GM18520 (cell line): ENCODE measurements around the gene BIRC7.

Source experiments
- ATAC-seq: cut with Tn5 transposase; IDR thresholded peaks from one replicate; pipeline ENCODE4 v1.9.1; 2021; ENCODE audit not compliant: unreplicated experiment

Gene BIRC7

DNA sequence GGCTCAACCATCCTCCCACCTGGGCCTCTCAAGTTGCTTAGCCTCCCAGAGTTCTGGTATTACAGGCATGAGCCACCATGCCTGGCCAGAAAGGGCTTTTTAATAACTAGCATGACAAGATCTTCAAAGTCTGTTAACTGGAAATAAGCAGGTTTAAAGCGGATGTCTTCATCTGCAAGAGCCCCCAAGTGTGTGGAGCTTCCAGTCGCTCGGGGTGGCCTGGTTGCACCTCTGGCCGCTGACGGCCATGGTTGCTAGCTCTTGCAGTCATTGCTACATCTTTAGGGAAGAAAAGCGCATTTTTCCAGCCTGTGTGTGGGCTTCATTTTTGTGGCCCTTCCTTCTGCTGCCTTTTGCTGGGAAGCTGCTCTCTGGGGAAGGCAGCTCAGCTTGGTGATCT is 44.7 kb downstream of the BIRC7 start:
- ATAC-seq = no peak

DNA sequence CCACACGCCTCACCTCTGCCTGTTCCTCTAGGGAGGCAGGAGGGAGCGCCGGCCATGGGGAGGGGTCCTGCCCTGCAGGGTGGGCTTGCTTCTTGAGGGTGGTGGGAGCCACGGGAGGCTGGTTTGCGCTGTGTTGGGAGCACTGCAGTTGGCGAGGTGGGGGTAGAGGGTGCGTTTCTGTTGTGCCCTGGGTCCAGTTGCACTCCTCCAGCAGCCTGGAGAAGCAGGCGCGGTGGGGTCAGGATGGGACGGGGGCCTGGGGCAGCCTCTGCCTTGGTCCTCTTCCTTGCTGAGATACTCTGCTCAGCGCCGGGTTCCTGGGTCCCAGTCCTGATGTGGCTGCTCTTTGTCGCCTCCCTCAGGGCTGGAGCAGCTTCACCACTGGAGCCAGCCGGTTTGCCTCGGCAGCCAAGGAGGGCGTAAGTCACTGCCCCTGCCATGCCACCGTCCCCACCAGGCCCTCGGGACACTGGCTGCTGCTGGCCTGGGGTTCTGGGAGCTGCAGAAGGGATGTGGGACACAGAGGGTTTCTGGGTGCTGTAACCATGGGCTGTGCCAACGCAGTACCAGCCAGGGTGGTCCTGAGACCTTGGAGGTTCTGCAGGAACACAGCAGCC is 45.3 kb downstream of the BIRC7 start:
- no peak for ATAC-seq

- ATAC-seq = no peak
These were observed 46.3 kb downstream of the BIRC7 start for GRCh38 chr20:63281742-63282665.

GRCh38 chr20:63282946-63283345 is 47.2 kb downstream of the BIRC7 start:
- no peak for ATAC-seq

- ATAC-seq = no peak
These were observed 47.8 kb downstream of the BIRC7 start for GRCh38 chr20:63283397-63284082.

DNA sequence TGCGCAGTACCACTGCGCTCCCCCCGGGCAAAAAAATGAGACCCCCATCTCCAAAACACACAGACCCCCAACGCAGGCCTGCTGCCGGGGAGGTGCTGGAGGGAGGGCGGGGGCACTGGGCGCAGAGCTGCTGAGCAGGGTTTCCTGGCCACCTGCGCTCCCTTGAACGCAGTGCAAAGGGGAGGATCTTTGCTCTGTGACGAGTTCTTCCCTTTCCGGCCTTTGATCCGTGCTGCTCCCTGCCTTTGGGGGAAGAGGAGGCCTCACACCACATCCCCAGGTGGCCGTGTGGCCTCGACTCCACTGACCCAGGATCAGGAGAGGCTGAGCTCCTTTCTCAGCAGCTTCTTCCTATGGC is 48.4 kb downstream of the BIRC7 start:
- ATAC-seq = no peak

- no peak for ATAC-seq
These were observed 48.8 kb downstream of the BIRC7 start for GRCh38 chr20:63284544-63284949.

DNA sequence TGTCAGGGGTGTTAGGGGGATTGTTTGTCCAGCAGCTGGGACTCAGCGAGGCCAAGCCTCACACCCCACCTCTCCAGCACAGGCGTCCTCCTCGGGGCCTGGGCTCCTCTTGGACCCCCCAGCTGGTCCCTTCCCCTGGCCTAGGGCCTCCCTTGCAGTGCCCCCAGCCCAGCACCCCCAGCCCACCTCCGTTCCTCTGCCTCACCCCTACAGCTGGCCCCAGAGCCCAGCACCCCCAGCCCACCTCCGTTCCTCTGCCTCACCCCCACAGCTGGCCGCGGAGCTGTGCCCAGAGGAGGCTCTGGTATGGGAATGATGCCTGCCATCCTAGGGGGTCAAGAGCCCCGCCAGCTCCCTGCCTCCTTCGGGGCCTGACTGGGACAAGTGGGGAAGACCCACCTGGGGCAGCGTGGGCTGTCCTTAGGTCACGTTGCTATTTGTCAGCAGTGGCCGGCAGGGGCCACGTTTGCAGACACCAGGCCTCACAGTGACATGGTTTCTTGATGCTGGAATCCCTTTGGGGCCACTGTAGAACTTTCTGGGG is 49.3 kb downstream of the BIRC7 start:
- no peak for ATAC-seq

GRCh38 chr20:63285636-63286615 is 50.2 kb downstream of the BIRC7 start:
- no peak for ATAC-seq

DNA sequence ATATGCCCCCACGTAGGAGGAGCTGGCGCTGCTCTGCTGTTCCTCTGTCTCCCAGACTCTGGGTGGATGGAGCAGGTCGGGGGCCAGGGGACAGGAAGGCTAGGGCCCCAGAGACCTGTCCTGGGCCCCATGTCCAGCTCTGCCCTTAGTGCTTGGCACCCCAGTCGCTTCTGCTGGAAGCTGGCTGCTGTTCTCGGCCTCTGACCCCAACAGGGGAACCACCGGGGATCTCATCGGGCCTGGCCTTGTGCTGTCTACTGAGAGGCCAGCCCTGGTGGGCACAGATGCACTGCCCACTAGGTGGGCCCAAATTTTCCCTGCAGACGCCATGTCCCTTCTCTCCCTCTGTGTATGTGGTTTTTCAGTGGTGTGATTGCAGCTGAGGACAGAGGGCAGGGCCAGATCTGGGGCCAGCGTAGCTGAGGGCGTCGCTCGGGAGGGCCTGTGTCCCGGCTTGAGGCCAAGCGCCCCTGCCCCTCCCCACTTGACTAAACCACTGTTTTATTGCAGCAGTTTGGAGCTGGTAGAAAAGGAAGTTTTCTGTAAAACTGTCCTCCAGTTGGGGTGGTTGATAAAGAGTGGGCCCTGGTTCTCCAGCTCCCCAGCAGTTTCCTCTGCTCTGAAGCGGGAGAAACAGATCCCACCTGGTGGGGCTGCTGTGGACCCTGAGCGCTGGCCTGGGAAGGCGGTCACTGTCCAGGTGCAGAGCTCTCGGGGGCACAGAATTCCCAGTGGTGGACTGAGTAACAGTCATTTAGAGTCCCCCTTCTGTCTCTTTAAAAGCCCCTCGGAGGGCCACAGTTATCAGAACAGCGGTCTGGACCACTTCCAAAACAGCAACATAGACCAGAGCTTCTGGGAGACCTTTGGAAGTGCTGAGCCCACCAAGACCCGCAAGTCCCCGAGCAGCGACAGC is 51.3 kb downstream of the BIRC7 start:
- no peak for ATAC-seq

- ATAC-seq = no peak
These were observed 52.2 kb downstream of the BIRC7 start for GRCh38 chr20:63287697-63288580.

GRCh38 chr20:63288581-63289251 is 53.0 kb downstream of the BIRC7 start:
- ATAC-seq = no peak

GRCh38 chr20:63289311-63290135 is 53.8 kb downstream of the BIRC7 start:
- ATAC-seq = no peak
